Coronary artery (tissue), 2 donors: ENCODE results near the gene EXTL1.

Experiments used
- DNase-seq: peaks from one replicate; pipeline ENCODE4 v3.0.0-alpha.2; 2017; ENCODE audit warnings: low spot score
- H3K27ac ChIP-seq, 2 donors: fragments of 200-600 bp; sonication (generic); one replicate each; pipeline ENCODE4 v1.5.1; 2016 to 2019
- H3K4me3 ChIP-seq: fragments of 200-600 bp; sonication (generic); 2 replicates; pipeline ENCODE4 v1.5.1; 2016; ENCODE audit warnings: mild to moderate bottlenecking, moderate library complexity
- TF ChIP-seq, protein P1 (sequence below): fragments of 200-600 bp; sonication (generic); IDR thresholded peaks from one replicate; pipeline ENCODE4 v1.5.1; 2019; ENCODE audit warnings: antibody characterized with exemption

EXTL1 gene

GRCh38 chr1:25999041-25999800 lies 22.4 kb upstream of the EXTL1 start:
- Histone ChIP-seq H3K4me3 (no peak overlapping the region), H3K27ac (no peak overlapping the region)
- DNase-seq, result no peak
- TF ChIP-seq, protein P1, sequence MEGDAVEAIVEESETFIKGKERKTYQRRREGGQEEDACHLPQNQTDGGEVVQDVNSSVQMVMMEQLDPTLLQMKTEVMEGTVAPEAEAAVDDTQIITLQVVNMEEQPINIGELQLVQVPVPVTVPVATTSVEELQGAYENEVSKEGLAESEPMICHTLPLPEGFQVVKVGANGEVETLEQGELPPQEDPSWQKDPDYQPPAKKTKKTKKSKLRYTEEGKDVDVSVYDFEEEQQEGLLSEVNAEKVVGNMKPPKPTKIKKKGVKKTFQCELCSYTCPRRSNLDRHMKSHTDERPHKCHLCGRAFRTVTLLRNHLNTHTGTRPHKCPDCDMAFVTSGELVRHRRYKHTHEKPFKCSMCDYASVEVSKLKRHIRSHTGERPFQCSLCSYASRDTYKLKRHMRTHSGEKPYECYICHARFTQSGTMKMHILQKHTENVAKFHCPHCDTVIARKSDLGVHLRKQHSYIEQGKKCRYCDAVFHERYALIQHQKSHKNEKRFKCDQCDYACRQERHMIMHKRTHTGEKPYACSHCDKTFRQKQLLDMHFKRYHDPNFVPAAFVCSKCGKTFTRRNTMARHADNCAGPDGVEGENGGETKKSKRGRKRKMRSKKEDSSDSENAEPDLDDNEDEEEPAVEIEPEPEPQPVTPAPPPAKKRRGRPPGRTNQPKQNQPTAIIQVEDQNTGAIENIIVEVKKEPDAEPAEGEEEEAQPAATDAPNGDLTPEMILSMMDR, result no peak

- H3K4me3 ChIP-seq, result no peak overlapping the region
- TF ChIP-seq, protein P1, result no peak
- no peak for DNase-seq
- no peak overlapping the region for H3K27ac ChIP-seq
Measured at GRCh38 chr1:26003262-26003661, 18.3 kb upstream of the EXTL1 start.

DNA sequence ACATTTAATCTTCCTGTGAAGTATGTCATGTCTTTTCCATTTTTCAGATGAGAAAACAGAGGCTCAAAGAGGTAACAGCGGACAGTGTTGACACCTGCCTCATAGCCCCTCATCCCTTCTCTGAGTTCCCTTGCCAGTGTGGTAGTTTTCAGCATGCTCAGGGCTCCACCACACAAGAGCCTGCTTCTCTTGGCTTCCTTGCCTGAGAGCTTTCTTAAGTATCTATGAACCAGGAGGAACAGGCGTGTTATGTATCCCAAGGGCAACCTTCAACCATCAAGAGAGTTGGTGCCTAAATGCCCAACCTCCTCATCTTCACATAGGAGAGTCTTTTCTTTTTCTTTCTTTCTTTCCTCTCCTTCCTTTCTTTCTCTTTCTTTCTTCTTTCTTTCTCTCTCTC lies 17.8 kb upstream of the EXTL1 start:
- Histone ChIP-seq H3K4me3 (no peak overlapping the region), H3K27ac (no peak overlapping the region)
- DNase-seq, result no peak
- TF ChIP-seq, protein P1, result no peak

DNA sequence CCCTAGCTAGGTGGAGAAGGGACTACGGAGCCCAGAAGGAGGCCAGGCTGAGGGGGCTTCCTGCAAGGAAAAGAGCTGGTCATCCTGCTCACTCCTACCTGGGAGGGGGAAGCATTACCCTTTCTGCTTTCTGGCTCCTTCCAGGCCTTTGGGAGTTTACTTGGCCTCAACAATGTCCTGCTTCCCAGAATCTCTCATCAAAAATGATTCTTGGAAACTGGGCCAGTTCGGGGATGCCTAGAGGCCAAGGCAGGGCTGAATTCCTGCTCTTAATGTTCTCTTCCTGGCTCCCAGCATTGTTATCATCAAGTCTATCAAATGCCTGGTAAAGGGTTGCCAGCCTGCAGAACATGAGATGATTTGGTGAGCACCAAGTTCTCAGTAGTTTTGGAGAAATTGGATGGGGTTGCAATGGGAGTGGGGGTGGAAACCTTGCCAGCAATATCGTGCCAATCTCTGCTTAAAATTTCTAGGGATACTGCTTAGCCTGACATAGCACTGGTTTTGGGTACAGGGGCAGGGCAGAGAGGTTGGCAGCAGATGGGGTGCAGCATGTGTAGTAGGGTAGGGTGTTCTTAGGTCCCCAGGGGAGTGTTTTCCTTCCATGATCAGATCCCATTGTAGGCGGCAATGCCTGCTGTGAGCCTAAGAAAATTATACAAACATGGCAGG lies 16.0 kb upstream of the EXTL1 start:
- H3K27ac ChIP-seq, result peak overlapping the region in 1 of 2 donors; percentile 9
- H3K4me3 ChIP-seq, result no peak overlapping the region
- TF ChIP-seq, protein P1, result no peak
- no peak for DNase-seq

DNA sequence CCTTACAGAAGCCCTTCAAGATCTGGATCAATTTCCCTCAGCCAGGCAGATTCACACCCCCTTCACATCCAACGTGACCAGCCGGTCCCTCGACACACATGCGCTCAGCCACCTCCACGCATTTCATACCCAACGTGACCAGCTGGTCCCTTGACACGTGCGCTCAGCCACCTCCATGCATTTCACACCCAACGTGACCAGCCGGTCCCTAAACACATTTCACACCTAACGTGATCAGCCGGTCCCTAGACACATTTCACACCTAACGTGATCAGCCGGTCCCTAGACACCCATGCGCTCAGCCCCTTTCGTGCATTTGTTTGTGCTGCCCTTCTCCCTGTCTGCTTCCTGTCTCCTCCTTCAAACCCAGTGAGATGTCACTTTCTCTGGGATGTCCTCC lies 14.9 kb upstream of the EXTL1 start:
- Histone ChIP-seq H3K4me3 (no peak overlapping the region), H3K27ac (no peak overlapping the region)
- TF ChIP-seq, protein P1, result no peak
- DNase-seq, result no peak

DNA sequence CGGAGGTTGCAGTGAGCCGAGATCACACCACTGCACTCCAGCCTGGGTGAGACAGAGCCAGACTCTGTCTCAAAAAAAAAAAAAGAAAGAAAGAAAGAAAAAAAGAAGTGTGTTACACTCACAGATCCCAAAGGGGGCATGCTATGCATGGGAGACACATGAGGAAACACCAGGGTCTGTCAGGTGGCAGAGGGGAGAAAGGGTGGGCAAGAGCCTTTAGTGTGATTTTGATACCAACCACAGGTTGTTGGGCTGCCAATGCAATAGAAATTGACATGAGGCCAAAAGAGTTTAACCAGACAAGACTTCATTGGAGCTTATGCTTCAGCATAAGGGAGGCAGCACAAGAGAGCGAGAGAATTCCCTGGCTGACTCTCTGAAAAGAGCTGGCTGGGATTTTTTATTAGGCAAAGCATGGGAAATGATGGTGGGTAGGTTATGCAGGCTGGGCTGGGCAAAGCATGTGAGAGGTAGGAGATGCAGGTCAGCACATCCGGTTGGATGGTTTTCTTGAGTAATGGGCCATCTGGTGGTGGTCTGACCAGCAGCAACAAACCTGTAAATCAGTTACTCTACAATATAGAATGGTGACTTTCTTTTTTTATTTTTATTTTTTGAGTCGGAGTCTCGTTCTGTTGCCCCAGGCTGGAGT lies 11.7 kb upstream of the EXTL1 start:
- TF ChIP-seq, protein P1, result no peak
- H3K4me3 ChIP-seq, result no peak overlapping the region
- no peak for DNase-seq
- H3K27ac ChIP-seq, result no peak overlapping the region
